ENCODE results near the gene CCDC91.

DNA sequence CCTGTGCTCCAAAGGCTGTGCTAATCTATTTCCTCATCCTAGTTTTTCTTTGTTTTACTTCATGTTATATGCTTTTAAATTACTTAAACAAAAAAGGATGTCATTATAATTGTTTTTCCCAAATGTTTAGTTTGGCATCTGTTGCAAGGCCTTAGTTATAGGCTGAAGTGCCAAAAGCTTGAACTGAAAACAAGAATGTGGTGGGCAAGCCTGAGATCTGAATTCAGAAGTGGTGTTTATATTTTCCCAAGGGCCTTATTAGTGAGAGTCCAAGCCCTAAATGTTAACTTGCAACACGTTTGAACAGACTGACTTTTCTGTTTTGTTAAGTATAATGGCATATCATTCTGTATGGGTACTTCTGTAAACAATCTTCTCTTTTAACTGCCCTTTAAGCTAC is 326.8 kb downstream of the CCDC91 start:
- no peak for TF ChIP-seq SPI1 (IDR thresholded peaks at IDR 0.05; ENCODE audit: low read depth, low read length)
- no peak for TF ChIP-seq POLR2A (IDR thresholded peaks at IDR 0.05; ENCODE audit: low read depth, low read length)
- TF ChIP-seq POU2F2 (IDR thresholded peaks at IDR 0.05; ENCODE audit: low read depth, low read length), result no peak
- no peak for TF ChIP-seq POLR2AphosphoS5 (IDR thresholded peaks at IDR 0.05; ENCODE audit: low read depth, low read length)
- TF ChIP-seq TAF1 (IDR thresholded peaks at IDR 0.05; ENCODE audit: low read depth, low read length), result no peak
